ENCODE measurements around the gene C19orf67. TPM values are rescaled to one million over a fixed set of nuclear protein-coding genes. Genes with fewer than 3 reads are reported as not detected.

C19orf67 gene
- not detected in 2 replicates for total RNA-seq (2014; rRNA removed; shearing (Covaris generic))
- polyA plus RNA-seq (2015; cell fraction: cytosol; rRNA removed), result not detected in 2 replicates
- not detected in 2 replicates for polyA plus RNA-seq (2015; cell fraction: nucleus; rRNA removed)

DNA sequence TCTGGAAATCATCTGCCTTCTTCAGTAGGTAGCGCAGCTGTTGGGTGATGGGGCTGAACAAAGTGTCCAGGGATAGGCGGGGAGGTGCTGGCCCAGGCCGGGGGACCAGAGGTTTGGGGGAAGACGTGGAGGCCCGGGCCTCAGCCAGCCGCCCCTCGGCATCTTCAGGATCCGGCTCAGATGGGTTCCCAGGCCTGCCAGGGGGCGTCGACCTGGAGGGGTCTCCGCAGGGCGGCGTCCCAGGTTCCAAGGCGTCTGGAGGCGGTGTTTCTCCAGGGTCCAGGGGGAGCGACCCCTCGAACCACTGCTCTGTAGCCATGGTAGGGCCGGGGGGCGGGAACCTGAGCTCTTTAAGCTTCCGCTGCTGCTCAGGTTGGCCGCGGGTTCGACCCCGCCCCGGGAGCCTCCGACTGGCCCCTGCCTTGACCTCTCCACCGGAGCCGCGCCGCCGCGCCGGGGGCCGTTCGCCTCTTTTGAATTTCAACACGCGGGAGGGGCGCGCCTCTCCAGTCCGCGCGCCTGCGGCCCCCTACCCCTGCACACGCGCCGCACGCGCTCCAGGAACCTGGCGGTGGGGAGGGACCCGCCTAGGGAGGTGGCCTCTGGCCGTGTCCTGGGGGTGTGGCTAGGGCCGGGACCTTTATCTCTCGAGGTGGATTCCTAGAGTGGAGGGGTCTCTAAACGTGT lies at the start of gene C19orf67:
Gene C19orf67, minus strand, starts transcription at position 475 of the 687 bp plus-strand sequence. Its CDS starts 156 bp downstream, at position 319.
- DNase-seq (ENCODE audit: low read depth, low spot score), result no peak
- in situ Hi-C loops (cut with HindIII; ENCODE audit: low pct_unique_long_range_greater_than_20kb, low sequenced_read_pairs), result no loop called here

DNA sequence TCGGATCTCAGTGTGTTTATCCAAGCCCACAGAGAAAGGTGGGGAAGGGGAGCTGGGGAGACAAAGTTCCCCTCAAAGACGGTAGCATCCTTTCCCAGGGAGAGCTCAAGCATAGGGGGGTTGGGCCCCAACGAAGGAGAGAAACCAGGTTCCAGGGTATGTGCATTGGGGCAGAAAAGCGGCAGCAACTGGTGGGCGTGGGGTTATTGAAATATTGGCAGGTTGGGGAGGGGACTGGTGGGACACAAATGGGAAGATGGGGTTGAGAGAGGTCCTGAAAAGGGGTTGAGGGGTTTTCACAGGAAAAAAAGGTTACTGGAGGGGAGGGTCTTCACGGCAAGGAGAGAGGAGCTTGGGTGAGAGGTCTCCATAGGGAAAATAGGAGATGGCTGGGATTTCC lies 49.8 kb upstream of the C19orf67 start:
- no peak for DNase-seq (ENCODE audit: low read depth, low spot score)
- in situ Hi-C loops (cut with HindIII; ENCODE audit: low pct_unique_long_range_greater_than_20kb, low sequenced_read_pairs), result no loop called here

DNA sequence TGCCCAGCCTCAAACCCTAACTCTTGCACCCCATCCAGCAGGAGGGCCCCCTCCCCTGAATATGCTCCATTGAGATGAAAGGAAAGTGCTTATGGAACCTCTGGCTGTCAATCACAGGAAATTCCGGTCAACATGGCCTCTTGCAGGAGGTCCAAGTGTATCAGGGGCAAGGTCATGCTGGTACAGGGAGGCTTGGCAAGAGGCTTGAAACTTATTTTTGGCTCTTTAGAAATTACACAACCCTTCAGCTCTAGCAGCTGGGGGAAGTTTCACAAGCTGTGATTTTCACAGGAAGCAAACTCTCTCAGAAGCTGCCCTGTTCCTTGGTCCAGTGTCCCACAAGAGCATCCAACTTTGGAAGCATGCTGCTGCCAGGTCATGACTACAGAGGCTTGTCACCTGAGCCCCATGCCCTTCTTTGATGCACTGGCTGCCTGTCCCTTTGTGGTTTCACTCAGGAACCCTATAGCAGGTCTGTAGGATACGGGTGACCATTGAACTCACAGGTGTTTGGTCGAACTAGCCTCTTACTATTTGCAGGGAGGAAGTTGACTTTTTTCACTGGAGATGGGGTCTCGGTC lies 42.4 kb upstream of the C19orf67 start:
- DNase-seq (ENCODE audit: low read depth, low spot score), result no peak
- in situ Hi-C loops (cut with HindIII; ENCODE audit: low pct_unique_long_range_greater_than_20kb, low sequenced_read_pairs), result no loop called here

GRCh38 chr19:14127176-14127575 lies 41.6 kb upstream of the C19orf67 start:
- in situ Hi-C loops (cut with HindIII; ENCODE audit: low pct_unique_long_range_greater_than_20kb, low sequenced_read_pairs), result no loop called here
- DNase-seq (ENCODE audit: low read depth, low spot score), result no peak

GRCh38 chr19:14122924-14123323 lies 37.3 kb upstream of the C19orf67 start:
- in situ Hi-C loops (cut with HindIII; ENCODE audit: low pct_unique_long_range_greater_than_20kb, low sequenced_read_pairs), result no loop called here

GRCh38 chr19:14120497-14120780 lies 34.9 kb upstream of the C19orf67 start:
- in situ Hi-C loops (cut with HindIII; ENCODE audit: low pct_unique_long_range_greater_than_20kb, low sequenced_read_pairs), result no loop called here
- no peak for DNase-seq (ENCODE audit: low read depth, low spot score)

More at GRCh38 chr19:14122924-14123323, 37.3 kb upstream of the C19orf67 start:
- no peak for DNase-seq (ENCODE audit: low read depth, low spot score)

DNA sequence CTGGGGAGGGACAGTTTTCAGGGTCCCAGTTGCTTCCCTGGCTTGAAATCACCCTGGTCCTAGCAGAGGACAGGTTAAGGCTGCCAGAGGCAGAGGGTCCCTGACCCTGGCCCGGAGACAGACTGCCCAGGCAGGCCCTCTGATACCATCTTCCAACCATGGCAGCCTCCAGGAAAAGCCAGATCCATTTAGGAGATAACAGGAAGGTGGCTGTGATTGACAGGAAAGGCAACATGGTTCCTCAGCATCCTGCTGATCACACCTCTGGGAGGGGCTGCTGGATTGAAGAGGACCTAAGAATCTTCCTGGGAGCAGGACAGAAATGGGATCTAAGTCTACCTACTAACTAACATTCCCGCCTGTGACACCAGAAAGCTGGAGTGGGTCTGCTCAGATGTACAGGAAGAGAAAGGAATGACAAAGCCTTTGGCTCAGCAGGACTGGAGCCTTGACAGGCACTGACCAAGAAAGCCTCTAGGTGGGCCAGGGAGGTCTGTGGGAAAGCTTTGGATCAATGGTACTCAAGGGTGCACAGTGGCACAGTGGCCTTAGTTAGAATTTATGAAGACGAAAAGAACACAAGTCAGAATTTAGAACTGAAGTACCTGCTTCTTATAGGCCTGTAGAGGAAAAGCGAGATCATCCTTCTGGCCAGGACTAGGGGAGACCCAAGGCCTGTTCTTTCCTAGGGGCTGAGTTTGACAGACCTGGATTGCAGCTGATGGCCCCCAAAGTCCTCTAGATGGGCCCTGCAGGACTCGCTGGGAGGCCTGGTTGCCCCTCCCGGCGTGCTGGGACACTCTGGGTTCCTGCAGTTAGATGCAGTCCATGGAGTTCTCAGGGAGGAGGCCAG lies 34.3 kb upstream of the C19orf67 start:
- in situ Hi-C loops (cut with HindIII; ENCODE audit: low pct_unique_long_range_greater_than_20kb, low sequenced_read_pairs), result no loop called here
- no peak for DNase-seq (ENCODE audit: low read depth, low spot score)

GRCh38 chr19:14119146-14119545 lies 33.6 kb upstream of the C19orf67 start:
- no peak for DNase-seq (ENCODE audit: low read depth, low spot score)

DNA sequence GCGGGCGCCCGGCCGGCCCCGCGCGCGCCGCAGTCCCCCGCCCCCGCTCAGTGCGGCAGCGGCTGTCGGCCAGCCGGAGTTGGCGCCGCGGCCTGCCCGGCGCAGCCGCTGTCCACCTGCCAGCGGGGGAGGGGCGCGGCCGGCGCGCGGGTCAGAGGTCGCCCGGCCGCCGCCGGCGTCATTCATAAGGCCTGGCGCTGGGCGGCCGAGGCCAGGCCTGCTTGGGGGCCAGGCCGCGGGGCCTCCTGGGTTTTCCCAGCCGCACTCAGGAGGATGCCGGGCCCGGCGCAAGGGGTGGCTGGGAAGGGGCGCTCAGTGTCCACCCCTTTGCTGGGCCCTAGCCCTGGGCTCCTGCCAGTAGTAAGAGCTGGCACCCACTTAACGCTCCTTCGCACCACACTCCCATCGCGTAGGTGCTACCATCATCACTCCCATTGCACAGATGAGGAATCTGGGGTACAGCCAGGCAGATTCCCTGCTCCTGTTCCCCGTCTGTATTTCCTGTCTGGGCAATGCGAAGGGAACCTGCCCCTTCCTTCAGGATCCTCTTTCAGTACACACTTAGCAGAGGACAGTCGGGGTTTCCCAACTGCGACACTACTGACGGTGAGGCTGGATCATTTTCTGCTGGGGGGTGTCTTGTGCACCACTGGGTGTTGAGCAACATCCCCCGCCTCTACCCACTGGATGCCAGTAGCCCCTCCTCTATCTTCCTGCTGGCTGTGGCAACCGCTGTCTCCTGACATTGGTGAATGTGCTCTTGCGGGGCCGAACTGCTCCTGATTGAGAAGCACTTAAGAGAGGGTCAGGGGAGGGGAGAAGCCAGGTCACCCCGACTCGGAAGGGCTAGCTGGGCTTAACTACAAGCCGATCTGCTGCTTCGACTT lies 32.8 kb upstream of the C19orf67 start:
- no peak for DNase-seq (ENCODE audit: low read depth, low spot score)
- in situ Hi-C loops (cut with HindIII; ENCODE audit: low pct_unique_long_range_greater_than_20kb, low sequenced_read_pairs), result no loop called here

More at GRCh38 chr19:14119146-14119545, 33.6 kb upstream of the C19orf67 start:
- in situ Hi-C loops (cut with HindIII; ENCODE audit: low pct_unique_long_range_greater_than_20kb, low sequenced_read_pairs), result no loop called here

DNA sequence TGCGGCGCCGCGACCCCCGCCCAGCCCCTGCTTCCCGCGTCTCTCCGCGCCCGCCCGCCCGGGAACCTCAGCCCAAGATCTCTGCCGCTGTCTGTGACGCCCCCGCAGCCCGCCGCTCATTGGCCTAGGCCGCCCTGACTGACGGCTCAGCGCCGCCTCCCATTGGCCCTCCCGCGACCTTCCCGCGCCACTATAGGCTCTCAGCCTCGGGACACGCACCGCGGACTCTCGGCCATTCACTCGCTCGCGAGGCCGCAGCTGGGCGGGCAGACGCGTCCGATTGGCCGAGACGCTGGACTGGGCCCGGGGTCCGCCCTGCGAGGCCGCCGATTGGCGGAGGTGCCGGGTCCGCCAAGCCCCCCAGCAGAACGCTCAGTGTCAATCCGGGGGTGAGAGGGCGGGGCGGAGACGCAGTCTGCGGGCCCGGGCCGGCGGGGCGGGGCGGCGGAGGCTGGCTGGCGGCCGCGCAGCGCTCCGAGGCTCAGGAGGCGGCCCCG lies 32.1 kb upstream of the C19orf67 start, which contains the start of gene PRKACA:
Gene PRKACA, minus strand, starts transcription at position 95 of the 497 bp plus-strand sequence. CDS start 215 bp downstream, outside the sequence.
- peak; percentile 97 for DNase-seq (ENCODE audit: low read depth, low spot score)

DNA sequence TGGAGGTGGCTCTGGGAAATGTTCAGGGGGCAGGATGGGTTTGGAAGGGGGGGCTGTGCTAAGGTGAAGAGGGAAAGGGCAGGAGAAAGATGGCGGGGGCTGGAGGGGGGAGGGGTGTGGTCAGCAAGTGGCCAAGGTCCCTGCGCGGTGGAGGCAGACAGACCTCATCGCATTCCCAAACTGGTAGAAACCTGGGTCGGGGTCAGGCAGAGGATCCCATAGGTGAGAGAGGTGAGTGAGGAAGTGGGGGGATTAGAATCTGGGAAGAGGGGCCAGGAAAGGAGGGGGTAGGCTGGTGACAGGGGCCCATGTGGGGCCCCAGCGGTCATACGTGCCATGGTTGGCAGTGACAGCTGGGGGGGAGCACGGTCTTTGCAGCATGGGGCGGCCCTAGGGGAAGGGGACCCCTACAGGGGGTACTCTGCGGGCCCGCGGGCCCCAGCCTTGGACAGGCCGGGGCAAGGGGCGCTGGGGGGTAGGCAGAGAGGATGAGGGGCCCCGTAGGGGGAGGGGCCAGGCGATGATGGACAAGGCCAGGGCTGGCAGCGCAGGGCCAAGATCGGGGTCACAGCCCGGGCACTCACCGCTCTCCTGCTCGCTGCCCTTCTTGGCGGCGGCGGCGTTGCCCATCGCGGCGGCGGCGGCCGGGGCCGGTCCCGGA lies 31.5 kb upstream of the C19orf67 start:
- in situ Hi-C loops (cut with HindIII; ENCODE audit: low pct_unique_long_range_greater_than_20kb, low sequenced_read_pairs), result no loop called here
- DNase-seq (ENCODE audit: low read depth, low spot score), result no peak

More for the DNA sequence above, 32.1 kb upstream of the C19orf67 start, which contains the start of gene PRKACA:
- in situ Hi-C loops (cut with HindIII; ENCODE audit: low pct_unique_long_range_greater_than_20kb, low sequenced_read_pairs), result no loop called here

DNA sequence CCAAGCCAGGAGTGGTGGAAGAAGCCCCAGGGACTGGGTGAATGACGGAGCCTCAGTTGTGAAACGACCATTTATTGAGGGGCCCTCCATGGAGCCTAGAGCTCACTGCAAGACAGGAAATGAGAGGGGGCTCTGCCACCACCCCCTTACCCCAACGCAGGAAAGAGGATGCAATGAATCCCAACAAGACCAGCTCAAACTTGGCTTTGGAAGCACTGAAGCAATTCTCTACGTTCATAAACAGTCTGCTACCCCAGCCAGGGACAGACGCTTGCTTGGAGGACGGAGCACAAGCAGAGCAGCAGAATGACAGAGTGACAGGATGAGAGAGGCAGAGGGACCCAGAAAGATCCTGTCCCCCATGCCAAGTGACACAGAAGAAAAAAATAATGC lies 30.9 kb upstream of the C19orf67 start:
- no peak for DNase-seq (ENCODE audit: low read depth, low spot score)
- in situ Hi-C loops (cut with HindIII; ENCODE audit: low pct_unique_long_range_greater_than_20kb, low sequenced_read_pairs), result no loop called here

DNA sequence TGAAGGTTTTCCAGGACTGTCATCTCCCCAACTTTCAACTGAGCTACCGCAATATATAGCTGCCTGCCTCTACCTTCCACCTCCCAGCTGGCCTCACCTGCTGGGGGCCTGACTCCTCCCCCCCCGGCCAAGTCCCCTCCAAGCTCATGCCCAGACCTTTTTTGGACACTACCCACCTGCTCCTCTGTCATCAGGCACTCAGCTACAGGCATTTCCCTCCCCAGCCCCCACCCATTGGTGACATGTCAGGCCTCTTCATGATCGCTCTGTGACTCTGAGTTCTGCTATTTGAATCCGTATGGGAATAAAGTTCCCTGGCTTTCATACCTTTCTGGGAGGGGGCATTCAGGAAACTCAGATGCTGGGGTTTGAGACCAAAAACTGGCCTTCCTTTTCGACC lies 30.2 kb upstream of the C19orf67 start:
- no peak for DNase-seq (ENCODE audit: low read depth, low spot score)
- in situ Hi-C loops (cut with HindIII; ENCODE audit: low pct_unique_long_range_greater_than_20kb, low sequenced_read_pairs), result no loop called here

GRCh38 chr19:14114854-14115253 lies 29.3 kb upstream of the C19orf67 start:
- peak; percentile 62 for DNase-seq (ENCODE audit: low read depth, low spot score)
- in situ Hi-C loops (cut with HindIII; ENCODE audit: low pct_unique_long_range_greater_than_20kb, low sequenced_read_pairs), result no loop called here

- in situ Hi-C loops (cut with HindIII; ENCODE audit: low pct_unique_long_range_greater_than_20kb, low sequenced_read_pairs), result no loop called here
- DNase-seq (ENCODE audit: low read depth, low spot score), result no peak
Observed at GRCh38 chr19:14114439-14114838, 28.9 kb upstream of the C19orf67 start.

DNA sequence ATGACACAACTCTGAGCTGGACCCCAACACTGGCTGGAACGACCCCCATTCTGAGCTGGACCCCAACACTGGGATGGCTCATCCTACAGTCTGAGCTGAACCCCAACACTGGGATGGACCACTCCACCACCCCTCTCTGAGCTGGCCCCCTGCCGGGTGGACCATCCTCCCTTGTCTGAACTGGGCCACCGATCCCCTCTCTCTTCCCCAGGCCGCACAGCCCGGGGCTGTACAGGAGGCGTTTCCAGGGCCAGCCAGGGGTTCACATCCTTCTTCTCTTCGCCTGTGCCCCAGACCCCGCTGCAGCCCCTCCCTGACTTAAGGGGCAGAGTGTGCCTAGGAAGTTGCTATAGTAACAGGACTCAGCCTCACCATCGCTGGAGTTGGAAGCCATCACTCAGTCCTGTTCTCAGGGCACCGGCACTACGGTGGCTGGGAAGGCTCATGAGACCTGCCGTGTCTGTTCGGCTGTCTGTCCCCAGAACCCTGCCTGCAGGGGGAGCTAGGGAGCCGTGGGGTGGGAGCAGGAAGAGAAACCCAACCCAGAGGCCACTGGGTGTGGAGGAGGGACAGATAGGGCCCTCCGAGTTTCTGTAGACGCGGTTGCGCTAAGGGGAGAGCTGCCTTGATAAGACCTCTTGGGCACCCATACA lies 28.3 kb upstream of the C19orf67 start:
- in situ Hi-C loops (cut with HindIII; ENCODE audit: low pct_unique_long_range_greater_than_20kb, low sequenced_read_pairs), result no loop called here
- peak; percentile 81 for DNase-seq (ENCODE audit: low read depth, low spot score)

Data from SK-MEL-5 (cell line).